NCI-H2081 treated with DMSO at 0.1 percent for 48 hours (cell line): Measurements from ENCODE around the gene COPS2.
"Not testable (repeated sequence)": the region's sequence is repeated elsewhere in the genome, so short reads cannot be mapped to it uniquely, and the experiment has no call there.

Source experiments
- DNase-seq: peaks from one replicate; lab custom pipeline; 2025; lab: John Stamatoyannopoulos, UW

The COPS2 gene

DNA sequence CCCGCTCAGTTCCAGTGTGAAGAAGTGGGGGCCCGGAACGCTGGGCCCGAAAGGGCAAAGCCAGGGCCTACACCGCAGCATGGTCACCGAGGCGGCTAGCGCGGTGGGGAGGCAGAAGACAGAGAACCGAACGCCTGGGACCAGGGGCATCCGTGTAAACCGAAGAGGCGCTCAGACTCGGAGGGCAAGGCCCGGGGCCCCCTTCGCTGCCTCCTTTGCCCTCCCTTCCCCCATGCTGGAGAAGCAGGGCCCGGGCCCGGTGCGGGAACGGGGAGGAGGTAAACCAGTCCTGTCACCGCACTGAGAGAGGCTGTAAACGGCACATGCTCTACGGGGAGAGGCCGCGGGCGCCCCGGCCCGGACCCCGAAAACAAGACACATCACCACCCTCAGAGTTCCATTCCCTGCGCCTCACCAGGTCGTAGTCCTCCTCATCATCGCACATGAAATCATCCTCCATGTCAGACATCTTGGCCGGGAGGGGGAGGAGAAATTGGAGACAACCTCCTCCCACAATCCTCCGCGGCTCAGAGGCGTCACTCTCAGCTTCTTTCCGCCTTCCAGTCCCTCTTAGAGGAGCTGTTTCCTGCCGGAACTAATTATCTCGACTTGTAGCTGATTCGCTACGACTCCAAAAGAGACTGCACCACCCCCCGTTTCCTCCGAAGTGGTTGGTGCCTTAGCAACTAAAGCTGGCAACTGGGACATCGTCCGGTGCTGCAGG, at the start of gene COPS2:
Gene COPS2 (minus strand): TSS at position 490 of the 724 bp plus-strand sequence. CDS start 21 bp downstream, at position 469.
- peak; percentile 95 for DNase-seq

GRCh38 chr15:49200347-49200746, 44.9 kb upstream of the COPS2 start:
- no peak for DNase-seq

- DNase-seq, result no peak
Measured at GRCh38 chr15:49199666-49200065, 44.3 kb upstream of the COPS2 start.

DNA sequence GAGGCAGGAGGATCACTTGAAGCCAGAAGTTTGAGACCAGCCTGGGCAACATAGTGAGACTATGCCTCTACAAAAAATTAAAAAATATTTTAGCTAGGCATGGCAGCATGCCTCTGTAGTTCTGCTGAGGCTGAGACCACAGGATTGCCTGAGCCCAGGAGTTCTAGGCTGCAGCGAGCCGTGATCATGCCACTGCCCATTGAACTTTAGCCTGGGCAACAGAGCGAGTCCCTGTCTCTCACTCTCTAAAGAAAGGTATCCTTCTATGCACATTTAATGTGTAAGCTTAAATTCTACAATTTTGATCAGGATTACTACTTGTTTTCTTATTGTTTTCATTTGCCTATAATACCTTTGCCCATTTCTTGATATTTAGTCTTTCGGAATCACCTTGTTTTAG, 41.5 kb upstream of the COPS2 start:
- DNase-seq, result no peak

DNA sequence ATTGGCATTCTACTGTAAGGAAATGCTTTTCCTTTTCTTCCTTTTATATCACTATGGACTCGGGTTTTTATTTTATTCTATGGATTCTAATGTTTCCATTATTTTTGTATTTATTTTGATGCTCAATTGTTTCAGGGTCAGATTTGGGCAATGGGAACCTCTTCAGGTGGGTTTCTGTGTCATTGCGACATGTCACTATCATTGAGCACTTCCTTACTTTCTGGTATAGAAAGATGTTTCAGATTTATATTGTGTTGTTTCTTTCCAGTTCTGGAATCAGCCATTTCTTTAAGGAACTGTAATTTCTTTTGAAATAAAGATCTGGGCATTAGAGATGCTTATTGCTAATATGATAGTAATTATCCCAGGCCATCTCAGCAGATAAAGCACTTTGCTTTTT, 36.5 kb upstream of the COPS2 start:
- DNase-seq, result no peak

- DNase-seq, result no peak
Measured at GRCh38 chr15:49190586-49190985, 35.2 kb upstream of the COPS2 start.

DNA sequence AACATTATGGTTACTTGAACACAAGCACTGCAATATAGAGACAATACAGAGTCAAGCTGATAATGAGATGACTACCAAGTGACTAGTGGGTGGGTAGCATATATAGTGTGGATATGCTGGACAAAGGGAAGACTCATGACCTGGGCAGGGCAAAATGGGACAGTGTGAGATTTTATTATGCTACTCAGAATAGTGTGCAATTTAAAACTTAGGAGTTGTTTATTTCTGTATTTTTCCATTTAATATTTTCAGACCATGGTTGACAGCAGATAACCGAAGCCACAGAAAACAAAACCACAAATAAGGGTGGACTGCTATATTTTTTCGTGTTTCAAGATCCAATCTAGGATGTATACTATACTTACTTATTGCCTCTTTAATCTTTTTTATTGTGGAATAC, 34.2 kb upstream of the COPS2 start:
- DNase-seq, result no peak

GRCh38 chr15:49188933-49189332, 33.5 kb upstream of the COPS2 start:
- no peak for DNase-seq

DNA sequence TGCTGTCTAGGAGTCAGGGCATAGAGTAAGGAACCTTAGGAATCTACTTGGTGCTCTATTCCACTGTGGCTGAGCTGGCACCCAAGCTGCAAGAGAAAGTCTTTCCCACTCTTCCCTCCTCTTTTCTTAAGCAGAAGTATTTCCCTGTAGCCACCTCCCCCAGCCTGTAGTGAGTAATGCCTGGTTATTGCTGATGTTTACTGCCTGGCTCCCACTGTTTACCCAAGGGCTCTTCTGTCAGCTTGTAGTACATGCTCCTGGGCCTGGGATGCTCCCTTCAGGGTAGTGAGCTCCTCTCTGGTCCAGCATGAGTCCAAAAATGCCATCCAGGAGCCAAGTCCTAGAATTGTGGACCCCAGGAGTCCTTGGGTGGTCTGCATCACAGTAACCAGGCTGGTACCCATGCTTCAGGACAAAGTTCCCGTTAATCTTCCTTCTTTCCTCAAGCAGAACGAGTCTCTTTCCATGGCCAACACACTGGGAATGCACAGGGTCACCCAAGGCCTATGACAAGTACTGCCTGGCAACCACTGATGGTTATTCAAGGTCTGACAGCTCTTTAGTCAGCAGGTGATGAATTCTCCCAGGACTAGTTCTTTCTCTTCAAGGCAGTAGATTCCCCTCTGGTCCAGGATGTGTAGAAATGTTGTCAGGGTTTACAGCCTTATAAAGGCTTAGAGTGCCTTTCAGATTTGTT, 32.3 kb upstream of the COPS2 start:
- DNase-seq, result no peak

DNA sequence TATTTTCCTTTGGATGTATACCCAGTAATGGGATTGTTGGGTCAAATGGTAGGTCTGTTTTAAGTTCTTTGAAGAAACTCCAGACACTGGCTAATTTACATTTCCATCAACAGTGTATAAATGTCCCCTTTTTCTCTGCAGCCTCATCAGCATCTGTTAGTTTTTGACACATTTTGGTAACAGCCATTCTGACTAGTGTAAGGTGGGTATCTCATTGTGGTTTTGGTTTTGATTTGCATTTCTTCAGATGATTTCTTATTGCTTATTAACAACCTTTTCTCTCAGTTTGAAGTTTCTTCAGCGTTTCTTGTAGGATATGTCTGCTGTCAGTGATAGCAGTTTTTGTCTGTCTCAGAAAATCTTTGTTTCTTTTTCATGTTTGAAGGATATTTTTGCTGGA, 30.1 kb upstream of the COPS2 start:
- DNase-seq, result no peak

DNA sequence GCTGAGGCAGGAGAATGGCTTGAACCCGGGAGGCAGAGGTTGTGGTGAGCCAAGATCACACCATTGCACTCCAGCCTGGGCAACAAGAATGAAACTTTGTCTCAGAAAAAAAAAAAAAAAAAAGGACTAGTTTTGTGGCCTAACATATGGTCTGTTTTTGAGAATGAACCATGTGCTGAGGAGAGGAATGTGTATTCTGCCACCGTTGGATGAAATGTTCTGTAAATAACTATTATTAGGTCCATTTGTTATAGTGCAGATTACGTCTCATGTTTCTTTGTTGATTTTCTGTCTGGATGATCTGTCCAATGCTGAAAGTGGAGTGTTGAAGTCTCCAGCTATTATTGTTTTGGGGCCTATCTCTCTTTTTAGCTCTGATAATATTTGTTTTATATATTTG, 28.3 kb upstream of the COPS2 start:
- DNase-seq, result not testable (repeated sequence)

- no peak for DNase-seq
Measured at GRCh38 chr15:49182128-49182527, 26.7 kb upstream of the COPS2 start.

GRCh38 chr15:49179433-49180190, 24.2 kb upstream of the COPS2 start:
- DNase-seq, result no peak

GRCh38 chr15:49178497-49178896, 23.1 kb upstream of the COPS2 start:
- DNase-seq, result no peak

DNA sequence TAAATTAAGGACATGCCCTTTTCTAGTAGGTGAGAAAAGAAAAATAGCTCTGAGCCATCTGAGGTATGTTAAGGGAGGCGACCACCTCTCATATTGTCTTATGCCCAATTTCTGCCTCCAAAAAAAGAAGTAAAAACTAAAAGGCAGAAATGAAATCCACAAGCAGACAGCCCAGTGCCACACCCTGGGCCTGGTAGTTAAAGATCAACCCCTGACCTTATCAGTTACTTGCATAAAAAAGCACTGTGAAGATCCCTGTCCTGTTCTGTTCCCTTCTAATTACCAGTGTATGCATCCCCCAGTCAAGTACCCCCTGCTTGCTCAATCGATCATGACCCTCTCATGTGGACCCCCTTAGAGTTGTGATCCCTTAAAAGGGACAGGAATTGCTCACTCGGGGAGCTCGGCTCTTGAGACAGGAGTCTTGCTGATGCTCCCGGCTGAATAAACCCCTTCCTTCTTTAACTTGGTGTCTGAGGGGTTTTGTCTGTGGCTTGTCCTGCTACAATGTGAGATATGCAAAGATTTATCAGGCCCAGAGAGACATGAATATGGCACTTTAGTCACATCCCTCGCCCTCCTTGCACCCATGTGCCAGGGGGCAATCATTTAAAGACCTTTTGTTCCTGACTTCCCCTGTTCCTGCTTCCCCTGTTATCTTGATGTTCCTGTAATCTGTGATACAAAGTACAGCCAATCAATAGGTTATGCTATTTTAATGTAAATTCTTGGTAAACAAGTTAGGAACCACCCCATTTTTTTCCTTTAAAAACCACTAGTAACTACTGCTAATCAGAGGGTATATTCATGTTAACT, 20.4 kb upstream of the COPS2 start:
- DNase-seq, result not testable (repeated sequence)

DNA sequence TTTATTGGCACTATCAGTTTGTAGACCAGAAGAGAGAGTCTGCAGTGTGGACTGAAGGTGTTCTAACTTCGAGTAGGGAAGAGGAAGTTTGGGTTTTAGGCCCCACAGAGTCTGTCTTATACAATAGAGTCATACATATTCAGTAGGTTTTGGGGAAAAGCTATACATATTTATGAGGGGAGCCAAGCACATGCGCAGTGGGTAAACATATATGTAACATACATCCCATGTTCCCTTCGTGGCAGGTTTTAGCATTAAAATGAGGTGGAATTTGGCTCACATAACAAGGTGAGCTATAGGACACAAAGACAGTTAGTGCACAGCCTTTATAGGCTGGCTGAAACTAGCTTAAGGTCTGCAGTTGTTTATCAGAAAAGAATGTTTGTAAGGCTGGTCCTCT, 19.5 kb upstream of the COPS2 start:
- DNase-seq, result no peak

GRCh38 chr15:49171790-49172189, 16.4 kb upstream of the COPS2 start:
- DNase-seq, result no peak

GRCh38 chr15:49169880-49170597, 14.6 kb upstream of the COPS2 start, which contains the start of gene GALK2:
TSS of gene GALK2 (plus strand) at chr15:49170247. CDS start at chr15:49170323, 76 bp downstream.
- DNase-seq, result peak; percentile 87

DNA sequence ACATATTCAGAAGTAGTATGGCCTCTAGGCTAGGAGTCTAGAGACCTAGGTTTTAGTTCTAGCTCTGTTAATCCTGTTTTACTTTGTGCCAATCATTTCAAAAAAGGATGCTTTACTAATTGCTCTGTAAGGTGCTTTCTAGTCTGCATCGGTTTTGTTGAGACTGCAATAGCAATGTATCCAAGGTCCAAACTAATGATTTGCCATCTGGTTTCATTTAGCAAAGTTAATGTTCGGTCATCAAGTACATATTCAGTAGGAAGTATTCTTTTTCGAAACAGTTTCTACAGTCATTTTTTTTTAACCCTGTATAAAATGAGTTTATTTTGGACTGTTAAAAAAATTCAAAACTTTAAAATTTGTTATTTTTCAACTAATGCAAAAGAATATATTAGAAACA, 12.6 kb upstream of the COPS2 start:
- no peak for DNase-seq

GRCh38 chr15:49164865-49165264, 9.5 kb upstream of the COPS2 start:
- DNase-seq, result no peak

DNA sequence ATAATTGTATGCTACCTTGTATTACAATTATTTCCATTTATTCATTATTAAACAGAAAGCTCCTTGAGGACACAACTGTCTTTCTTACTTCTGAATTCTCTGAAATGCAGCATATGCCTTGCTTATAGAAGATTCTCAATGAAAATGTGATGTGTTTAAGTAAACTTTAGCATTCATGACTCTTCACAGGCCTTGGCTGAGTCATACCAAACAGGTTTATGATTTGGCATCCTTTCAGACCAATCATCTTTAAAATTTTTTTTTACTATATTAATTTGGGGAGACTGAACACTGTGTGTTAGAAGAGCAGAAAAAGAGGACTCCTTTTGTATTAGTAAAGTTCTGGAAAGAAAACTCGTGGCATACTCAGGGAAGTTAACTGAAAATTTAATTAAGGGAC, 8.3 kb upstream of the COPS2 start:
- DNase-seq, result no peak
